Measurements from ENCODE around the gene RSL1D1. TPM values are rescaled to one million over a fixed set of nuclear protein-coding genes. Genes with fewer than 3 reads are reported as not detected.

RSL1D1 gene
- total RNA-seq = 100 to 1,000 TPM in 1 of 3 donors, 10 to 100 TPM in 2; 81.9 to 116 (median 82.0) TPM
- long read RNA-seq, donor 1, full-length matches to known transcripts = 104 of 127 reads
- long read RNA-seq, donor 1, partial matches to known transcripts = 7 of 127 reads
- long read RNA-seq, donor 1, other reads (novel, unspliced or antisense) = 16 of 127 reads
- long read RNA-seq, donor 2, full-length matches to known transcripts = 18 of 67 reads
- long read RNA-seq, donor 2, partial matches to known transcripts = 46 of 67 reads
- long read RNA-seq, donor 2, other reads (novel, unspliced or antisense) = 3 of 67 reads

DNA sequence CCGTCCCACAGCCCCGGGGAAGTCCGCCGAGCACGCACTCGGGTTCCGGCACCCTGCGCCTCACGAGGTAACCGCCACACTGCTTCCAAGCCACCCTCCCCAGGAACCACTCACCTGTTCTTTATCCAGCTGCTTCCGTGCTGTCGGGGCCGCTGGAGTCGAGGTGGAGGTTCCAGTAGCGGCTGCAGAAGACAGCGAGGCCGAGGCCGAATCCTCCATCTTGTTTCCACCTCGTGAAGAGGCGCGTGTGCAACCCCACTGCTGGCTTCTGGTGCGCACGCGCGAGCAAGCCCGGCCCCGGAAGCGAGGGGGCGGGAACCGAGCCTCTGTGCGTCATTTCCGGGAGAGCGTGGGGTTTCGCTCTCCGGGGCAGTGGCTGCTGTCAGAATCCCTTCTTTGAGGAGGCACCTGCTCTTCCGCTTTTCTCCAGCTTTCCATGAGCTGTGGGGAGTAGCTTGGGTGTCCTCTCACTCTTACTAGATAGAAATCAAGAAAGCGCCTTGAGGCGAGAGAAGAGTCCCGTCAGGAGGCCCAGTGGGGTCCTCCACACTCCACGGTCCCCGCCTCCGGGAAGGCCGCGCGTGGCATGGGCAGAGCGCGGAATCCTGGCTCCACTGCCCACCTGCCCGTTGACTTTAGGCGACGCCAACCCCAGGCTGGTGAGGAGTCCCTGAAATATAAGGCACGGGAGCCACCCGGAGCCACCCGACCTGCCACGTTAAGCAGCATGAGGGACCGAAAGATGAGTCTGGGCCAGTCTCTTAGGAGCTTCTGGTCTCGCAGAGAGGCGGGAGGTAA lies at the start of gene RSL1D1:
TSS of gene RSL1D1 (minus strand) at position 249 of the 798 bp plus-strand sequence. CDS start at position 219, 30 bp downstream.
- peak within 1 kb of the TSS; percentile 91 for H3K4me3 ChIP-seq
- no peaks in the 10 kb centered on the region for H3K9me3 ChIP-seq
- H3K4me1 ChIP-seq (ENCODE audit: low read depth) = peaks cover 14% of the 10 kb centered on the region
- H3K36me3 ChIP-seq (ENCODE audit: low read depth) = no peaks in the 10 kb centered on the region
- peak; percentile 99 for ATAC-seq
- DNase-seq = peak; percentile 91 to 96 (median 93)
- TF ChIP-seq, protein P1, sequence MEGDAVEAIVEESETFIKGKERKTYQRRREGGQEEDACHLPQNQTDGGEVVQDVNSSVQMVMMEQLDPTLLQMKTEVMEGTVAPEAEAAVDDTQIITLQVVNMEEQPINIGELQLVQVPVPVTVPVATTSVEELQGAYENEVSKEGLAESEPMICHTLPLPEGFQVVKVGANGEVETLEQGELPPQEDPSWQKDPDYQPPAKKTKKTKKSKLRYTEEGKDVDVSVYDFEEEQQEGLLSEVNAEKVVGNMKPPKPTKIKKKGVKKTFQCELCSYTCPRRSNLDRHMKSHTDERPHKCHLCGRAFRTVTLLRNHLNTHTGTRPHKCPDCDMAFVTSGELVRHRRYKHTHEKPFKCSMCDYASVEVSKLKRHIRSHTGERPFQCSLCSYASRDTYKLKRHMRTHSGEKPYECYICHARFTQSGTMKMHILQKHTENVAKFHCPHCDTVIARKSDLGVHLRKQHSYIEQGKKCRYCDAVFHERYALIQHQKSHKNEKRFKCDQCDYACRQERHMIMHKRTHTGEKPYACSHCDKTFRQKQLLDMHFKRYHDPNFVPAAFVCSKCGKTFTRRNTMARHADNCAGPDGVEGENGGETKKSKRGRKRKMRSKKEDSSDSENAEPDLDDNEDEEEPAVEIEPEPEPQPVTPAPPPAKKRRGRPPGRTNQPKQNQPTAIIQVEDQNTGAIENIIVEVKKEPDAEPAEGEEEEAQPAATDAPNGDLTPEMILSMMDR (IDR thresholded peaks at IDR 0.05) = no peak
- intact Hi-C loops (cut with DNase I, micrococcal nuclease) = no loop called here

DNA sequence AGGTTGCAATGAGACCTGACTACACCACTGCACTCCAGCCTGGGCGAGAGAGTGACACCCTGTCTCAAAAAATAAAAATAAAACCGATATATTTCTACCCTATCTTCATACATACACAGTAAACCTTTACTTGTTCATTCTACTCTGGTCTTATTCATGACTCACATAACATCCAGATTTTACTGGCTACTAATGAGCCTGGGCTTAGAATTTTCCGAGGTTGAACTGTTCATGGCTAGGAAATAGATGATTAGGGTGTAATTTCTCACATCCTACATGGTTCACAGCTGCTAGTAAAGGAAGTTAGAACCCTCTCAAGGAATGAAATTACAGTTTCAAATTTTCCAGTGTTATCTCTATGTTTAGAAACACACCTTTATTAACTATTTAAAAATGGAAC lies 49.7 kb upstream of the RSL1D1 start:
- Histone ChIP-seq H3K9me3 (no peaks in the 10 kb centered on the region), H3K4me1 (ENCODE audit: low read depth) (no peaks in the 10 kb centered on the region), H3K4me3 (no peak overlapping the region), H3K36me3 (ENCODE audit: low read depth) (no peaks in the 10 kb centered on the region)
- DNase-seq (no peak), ATAC-seq (no peak)
- intact Hi-C loops (cut with DNase I, micrococcal nuclease) = no loop called here
- TF ChIP-seq, protein P1 (IDR thresholded peaks at IDR 0.05) = no peak

DNA sequence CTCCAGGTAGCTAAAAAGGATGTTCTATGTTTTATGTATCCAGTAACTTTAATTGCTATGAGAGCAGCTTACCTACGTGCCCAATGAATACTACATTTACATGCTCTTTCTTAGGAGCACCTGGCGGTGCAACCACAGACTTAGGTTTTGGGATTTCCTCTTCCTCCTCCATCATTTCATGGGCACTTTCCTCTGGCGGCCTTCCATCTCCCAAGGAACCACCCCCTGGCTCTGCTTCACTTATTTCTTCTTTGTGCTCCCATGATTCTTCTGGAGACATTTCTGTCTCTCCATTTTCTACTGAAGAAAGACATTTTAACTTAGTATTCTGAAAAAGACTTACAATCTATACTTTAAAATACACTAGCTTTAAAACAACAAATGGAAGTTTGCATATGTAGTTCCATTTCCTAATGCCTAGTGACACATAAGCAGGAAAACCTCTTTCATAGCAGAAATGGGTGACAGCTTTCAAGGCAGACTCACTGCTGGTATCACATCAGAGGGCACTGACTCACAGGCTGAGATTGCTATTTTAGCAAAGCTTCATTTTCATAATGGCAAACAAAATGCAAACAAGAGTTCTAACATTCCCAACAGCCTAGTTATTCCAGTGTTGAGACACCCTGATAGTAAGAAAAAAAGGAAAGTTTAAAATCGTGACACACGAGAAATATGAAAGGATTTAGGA lies 45.3 kb upstream of the RSL1D1 start:
- no peaks in the 10 kb centered on the region for H3K4me1 ChIP-seq (ENCODE audit: low read depth)
- TF ChIP-seq, protein P1 (IDR thresholded peaks at IDR 0.05) = no peak
- H3K36me3 ChIP-seq (ENCODE audit: low read depth) = no peaks in the 10 kb centered on the region
- ATAC-seq (no peak), DNase-seq (no peak)
- intact Hi-C loops (cut with DNase I, micrococcal nuclease) = no loop called here
- H3K9me3 ChIP-seq = no peaks in the 10 kb centered on the region
- no peak overlapping the region for H3K4me3 ChIP-seq

DNA sequence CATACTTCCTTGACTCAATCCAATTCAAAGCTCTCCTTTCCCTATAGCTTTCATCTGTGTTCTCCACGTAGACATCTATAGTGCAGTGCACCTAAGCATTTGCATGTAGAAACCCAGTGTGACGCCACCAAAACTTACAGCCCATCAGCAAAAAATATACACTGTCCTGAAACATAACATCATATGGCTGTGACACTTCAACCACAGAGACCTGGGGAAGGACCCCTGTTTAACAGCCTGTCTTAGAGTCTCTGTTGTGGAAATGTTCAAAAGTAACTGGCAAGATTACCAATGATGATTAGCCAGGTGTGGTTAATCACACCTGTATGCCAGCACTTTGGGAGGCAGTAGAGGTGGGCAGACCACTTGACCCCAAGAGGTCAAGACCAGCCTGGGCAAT lies 42.2 kb upstream of the RSL1D1 start:
- Histone ChIP-seq H3K4me1 (ENCODE audit: low read depth) (no peaks in the 10 kb centered on the region), H3K9me3 (no peaks in the 10 kb centered on the region), H3K4me3 (no peak overlapping the region), H3K36me3 (ENCODE audit: low read depth) (peaks cover 4% of the 10 kb centered on the region)
- ATAC-seq (no peak), DNase-seq (no peak)
- intact Hi-C loops (cut with DNase I, micrococcal nuclease) = no loop called here
- TF ChIP-seq, protein P1 (IDR thresholded peaks at IDR 0.05) = no peak

DNA sequence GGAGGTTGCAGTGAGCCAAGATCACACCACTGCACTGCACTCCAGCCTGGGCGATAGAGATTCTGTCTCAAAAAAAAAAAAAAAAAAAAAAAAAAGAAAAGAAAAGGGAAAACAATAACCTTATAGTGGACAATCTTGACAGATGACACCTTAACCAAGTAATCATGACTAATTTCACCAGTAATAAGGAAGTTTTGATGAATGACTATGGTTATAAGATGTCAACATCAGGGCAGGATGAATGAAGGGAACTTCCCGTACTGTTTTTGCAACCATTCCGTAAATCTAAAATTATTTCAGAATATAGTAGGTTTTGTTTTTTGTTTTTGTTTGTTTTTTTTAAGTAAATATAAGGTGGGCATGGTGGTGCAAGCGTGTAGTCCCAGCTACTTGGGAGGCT lies 41.4 kb upstream of the RSL1D1 start:
- H3K4me3 ChIP-seq = no peak overlapping the region
- DNase-seq (no peak), ATAC-seq (peak; percentile 38)
- intact Hi-C loops (cut with DNase I, micrococcal nuclease) = no loop called here
- peaks cover 8% of the 10 kb centered on the region for H3K36me3 ChIP-seq (ENCODE audit: low read depth)
- H3K9me3 ChIP-seq = no peaks in the 10 kb centered on the region
- H3K4me1 ChIP-seq (ENCODE audit: low read depth) = no peaks in the 10 kb centered on the region
- TF ChIP-seq, protein P1 (IDR thresholded peaks at IDR 0.05) = no peak

Measured in mucosa of descending colon (tissue), 3 donors.